Kidney epithelial cell (primary cell): Measurements from ENCODE around the gene CYP46A1. TPM values are rescaled to one million over a fixed set of nuclear protein-coding genes. Genes with fewer than 3 reads are reported as not detected.
A peak's percentile ranks its signal among the peaks of the same experiment; 100 is the strongest.
"Not testable (repeated sequence)": the region's sequence is repeated elsewhere in the genome, so short reads cannot be mapped to it uniquely, and the experiment has no call there.

ENCODE experiments used
- DNase-seq: peaks from one replicate; pipeline ENCODE4 v3.0.0-alpha.2; 2010; ENCODE audit warnings: low read depth
- H3K27me3 ChIP-seq: 2 replicates; pipeline ENCODE4 v1.6.0; 2011; ENCODE audit warnings: low read length; ENCODE audit not compliant: control insufficient read depth, insufficient read depth
- H3K36me3 ChIP-seq: 2 replicates; pipeline ENCODE4 v1.5.1; 2011; ENCODE audit warnings: low read length; ENCODE audit not compliant: control insufficient read depth, insufficient read depth
- H3K4me3 ChIP-seq: 2 replicates; pipeline ENCODE4 v1.5.1; 2011; ENCODE audit warnings: low read depth, mild to moderate bottlenecking, control low read depth, low read length
- total RNA-seq: library from RNA; depleted of rRNA; stranded (reverse); fragments of >200 nt; gene quantifications from 2 replicates; pipeline ENCODE4 v1.2.3, GENCODE V29; 2015
- TF ChIP-seq, protein P1 (sequence below): IDR thresholded peaks from 2 replicates; pipeline ENCODE4 v1.5.1; 2011; ENCODE audit warnings: mild to moderate bottlenecking, moderate library complexity, low read length, control low read depth, inconsistent platforms; ENCODE audit not compliant: insufficient read depth, poor library complexity, severe bottlenecking

The CYP46A1 gene
- total RNA-seq, 1 donor from 2014 or later, result not detected

DNA sequence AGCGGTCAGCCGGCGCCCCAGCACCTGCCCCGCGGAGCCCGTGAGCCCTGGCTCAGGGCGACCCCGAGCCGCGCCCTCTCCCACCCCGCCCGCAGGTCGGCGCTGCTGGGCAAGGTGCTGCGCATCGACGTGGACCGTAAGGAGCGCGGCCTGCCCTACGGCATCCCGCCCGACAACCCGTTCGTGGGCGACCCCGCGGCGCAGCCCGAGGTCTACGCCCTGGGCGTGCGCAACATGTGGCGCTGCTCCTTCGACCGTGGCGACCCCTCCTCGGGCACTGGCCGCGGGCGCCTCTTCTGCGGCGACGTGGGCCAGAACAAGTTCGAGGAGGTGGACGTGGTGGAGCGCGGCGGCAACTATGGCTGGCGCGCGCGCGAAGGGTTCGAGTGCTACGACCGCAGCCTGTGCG is 24.8 kb upstream of the CYP46A1 start:
- TF ChIP-seq, protein P1, sequence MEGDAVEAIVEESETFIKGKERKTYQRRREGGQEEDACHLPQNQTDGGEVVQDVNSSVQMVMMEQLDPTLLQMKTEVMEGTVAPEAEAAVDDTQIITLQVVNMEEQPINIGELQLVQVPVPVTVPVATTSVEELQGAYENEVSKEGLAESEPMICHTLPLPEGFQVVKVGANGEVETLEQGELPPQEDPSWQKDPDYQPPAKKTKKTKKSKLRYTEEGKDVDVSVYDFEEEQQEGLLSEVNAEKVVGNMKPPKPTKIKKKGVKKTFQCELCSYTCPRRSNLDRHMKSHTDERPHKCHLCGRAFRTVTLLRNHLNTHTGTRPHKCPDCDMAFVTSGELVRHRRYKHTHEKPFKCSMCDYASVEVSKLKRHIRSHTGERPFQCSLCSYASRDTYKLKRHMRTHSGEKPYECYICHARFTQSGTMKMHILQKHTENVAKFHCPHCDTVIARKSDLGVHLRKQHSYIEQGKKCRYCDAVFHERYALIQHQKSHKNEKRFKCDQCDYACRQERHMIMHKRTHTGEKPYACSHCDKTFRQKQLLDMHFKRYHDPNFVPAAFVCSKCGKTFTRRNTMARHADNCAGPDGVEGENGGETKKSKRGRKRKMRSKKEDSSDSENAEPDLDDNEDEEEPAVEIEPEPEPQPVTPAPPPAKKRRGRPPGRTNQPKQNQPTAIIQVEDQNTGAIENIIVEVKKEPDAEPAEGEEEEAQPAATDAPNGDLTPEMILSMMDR, result peak; percentile 14
- H3K27me3 ChIP-seq, result peaks cover 40% of the 10 kb centered on the region

DNA sequence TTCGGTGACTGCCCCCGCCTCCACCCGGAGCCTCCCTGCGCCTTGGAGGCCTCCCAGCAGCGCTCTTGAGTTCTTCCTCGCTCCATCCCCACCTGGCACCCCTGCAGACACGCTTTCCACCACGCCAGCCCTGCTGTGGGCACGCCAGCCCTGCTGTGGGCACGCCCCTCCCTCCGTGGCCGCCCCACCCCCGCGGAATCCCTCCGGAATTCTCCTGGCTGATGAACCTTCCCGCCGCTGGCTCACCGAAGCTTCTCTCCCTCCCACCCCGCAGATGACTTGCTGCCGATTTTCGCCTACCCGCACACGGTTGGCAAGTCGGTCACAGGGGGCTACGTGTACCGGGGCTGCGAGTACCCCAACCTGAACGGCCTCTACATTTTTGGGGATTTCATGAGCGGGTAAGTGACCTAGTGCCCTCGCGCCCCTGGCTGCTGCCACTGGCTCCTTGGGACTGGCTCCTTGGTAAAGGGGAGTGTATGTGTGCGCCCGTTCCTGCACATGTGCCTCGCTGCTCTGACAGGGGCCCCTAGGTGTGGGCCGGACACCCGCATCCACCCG is 24.0 kb upstream of the CYP46A1 start:
- TF ChIP-seq, protein P1, result no peak
- no peak overlapping the region for H3K4me3 ChIP-seq
- peaks cover 40% of the 10 kb centered on the region for H3K27me3 ChIP-seq
- no peaks in the 10 kb centered on the region for H3K36me3 ChIP-seq
- DNase-seq, result no peak

More for the DNA sequence above, 24.8 kb upstream of the CYP46A1 start:
- H3K4me3 ChIP-seq, result no peak overlapping the region
- no peaks in the 10 kb centered on the region for H3K36me3 ChIP-seq
- DNase-seq, result no peak

DNA sequence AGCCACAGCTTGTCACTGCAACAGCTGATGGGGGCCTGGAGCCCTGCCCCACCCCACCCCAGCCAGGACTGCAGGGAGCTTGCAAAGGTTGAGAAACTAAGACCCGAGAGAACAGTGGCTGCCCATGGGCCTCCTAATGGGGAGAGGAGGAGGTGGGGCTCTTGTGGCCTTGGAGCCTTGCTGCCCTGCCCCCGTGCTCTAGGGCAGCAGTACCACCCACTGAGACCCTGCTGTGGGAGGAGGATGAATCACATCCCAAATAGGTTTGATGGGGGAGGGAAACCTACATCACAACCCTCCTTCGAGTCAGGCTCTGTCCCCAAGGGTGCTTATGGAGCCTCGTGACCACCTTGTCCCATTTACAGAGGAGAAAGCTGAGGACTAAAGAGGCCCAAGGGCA is 23.3 kb upstream of the CYP46A1 start:
- DNase-seq, result no peak
- TF ChIP-seq, protein P1, result no peak
- Histone ChIP-seq H3K4me3 (no peak overlapping the region), H3K27me3 (peaks cover 40% of the 10 kb centered on the region), H3K36me3 (no peaks in the 10 kb centered on the region)

DNA sequence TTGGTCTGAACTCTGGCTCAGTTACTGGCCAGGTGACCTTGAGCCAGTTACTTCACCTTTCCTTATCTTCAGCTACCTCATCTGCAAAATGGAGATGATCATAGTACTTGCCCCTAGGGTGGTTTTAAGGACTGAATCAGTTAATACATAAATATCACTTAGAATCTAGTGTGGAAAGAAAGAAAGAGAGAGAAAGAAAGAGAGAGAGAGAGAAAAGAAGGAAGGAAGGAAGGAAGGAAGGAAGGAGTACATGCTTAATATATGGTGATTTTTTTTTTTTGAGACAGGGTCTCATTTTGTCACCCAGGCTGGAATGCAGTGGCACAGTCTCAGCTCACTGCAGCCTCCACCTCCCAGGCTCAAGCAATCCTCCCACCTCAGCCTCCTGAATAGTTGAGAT is 22.9 kb upstream of the CYP46A1 start:
- peaks cover 37% of the 10 kb centered on the region for H3K27me3 ChIP-seq
- H3K4me3 ChIP-seq, H3K36me3 ChIP-seq, DNase-seq: not testable (repeated sequence)

DNA sequence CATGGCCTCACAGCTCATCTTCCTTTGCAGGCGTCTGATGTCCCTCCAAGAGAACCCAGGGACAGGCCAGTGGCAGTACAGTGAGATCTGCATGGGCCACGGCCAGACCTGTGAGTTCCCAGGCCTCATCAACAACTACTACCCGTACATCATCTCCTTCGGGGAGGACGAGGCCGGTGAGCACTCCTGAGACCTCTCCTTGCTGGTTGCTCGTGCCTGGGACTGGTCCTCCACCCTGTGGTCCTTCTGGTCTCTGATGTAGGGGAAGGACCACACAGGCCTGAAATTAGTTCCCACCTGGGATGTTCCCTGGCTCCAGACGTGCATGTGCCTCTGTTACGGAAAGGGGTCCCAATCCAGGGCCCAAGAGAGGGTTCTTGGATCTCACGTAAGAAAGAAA is 21.3 kb upstream of the CYP46A1 start:
- TF ChIP-seq, protein P1, result no peak
- no peak for DNase-seq
- H3K27me3 ChIP-seq, result peaks cover 31% of the 10 kb centered on the region
- no peaks in the 10 kb centered on the region for H3K36me3 ChIP-seq
- H3K4me3 ChIP-seq, result no peak overlapping the region

DNA sequence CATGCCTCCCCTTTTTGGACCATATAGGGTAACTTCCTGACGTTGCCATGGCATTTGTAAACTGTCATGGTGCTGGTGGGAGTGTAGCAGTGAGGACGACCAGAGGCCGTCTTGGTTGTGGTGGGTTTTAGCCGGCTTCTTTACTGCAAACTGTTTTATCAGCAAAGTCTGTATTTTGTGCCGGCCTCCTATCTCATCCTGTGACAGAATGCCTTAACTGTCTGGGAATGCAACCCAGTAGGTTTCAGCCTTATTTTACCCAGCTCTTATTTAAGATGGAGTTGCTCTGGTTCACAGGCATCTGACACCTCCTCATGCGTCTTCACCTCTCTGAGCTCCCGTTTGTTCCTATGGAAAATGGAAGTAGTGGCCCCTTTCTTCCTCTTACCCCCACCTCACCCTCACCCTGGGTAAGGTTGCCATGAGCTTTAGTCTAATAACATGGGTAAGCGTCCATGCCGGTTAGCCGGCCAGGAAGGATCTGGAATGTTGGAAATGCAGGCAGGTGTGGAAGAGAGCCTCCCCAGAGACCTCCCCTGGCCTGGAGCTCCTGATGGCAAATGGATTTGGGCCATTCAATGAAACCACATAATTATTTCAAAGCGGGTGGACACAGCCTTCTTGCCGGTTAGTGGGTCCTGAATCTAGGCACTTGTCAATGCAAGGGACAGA is 20.6 kb upstream of the CYP46A1 start:
- no peak for DNase-seq
- Histone ChIP-seq H3K4me3 (no peak overlapping the region), H3K27me3 (peaks cover 25% of the 10 kb centered on the region), H3K36me3 (no peaks in the 10 kb centered on the region)
- TF ChIP-seq, protein P1, result no peak
